ENCODE data around the gene KIAA0513. TPM values are rescaled to one million over a fixed set of nuclear protein-coding genes. Genes with fewer than 3 reads are reported as not detected.
A peak's percentile ranks its signal among the peaks of the same experiment; 100 is the strongest.

KIAA0513 gene
- total RNA-seq (2014; rRNA removed; shearing (Covaris generic)): 3.9 and 10.4 TPM in 2 replicates

- Histone ChIP-seq H3K4me1 (replicated peaks) (peaks cover 26% of the 10 kb centered on the region), H3K27me3 (replicated peaks) (no peaks in the 10 kb centered on the region), H3K4me3 (peak within 1 kb of the TSS; percentile 49), H3K36me3 (peaks cover 3% of the 10 kb centered on the region; the same call in 1 of the 2 replicates), H3K27ac (no peak within 1 kb of the TSS; the same call in 1 of the 2 replicates), H3K9me3 (replicated peaks) (no peaks in the 10 kb centered on the region)
- peak; percentile 92 to 98 for DNase-seq (ENCODE audit: low read depth in 1 of 2, low spot score in 2 of 2)
Measured at GRCh38 chr16:85027349-85027957, at the start of gene KIAA0513. Gene KIAA0513 (plus strand): TSS chr16:85027795. CDS start chr16:85067072, 39,277 bp downstream.

- DNase-seq (ENCODE audit: low read depth in 1 of 2, low spot score in 2 of 2): no peak
- no peak overlapping the region for H3K4me3 ChIP-seq
- no peaks in the 10 kb centered on the region for H3K27me3 ChIP-seq (replicated peaks)
- H3K27ac ChIP-seq: no peak overlapping the region
- H3K9me3 ChIP-seq (replicated peaks): no peaks in the 10 kb centered on the region
- peaks cover 77% of the 10 kb centered on the region for H3K36me3 ChIP-seq
- peaks cover 31% of the 10 kb centered on the region for H3K4me1 ChIP-seq (replicated peaks)
Measured at GRCh38 chr16:84979516-84979915, 48.1 kb upstream of the KIAA0513 start.

GRCh38 chr16:84982434-84982833 lies 45.2 kb upstream of the KIAA0513 start:
- no peak overlapping the region for H3K4me3 ChIP-seq
- no peaks in the 10 kb centered on the region for H3K27me3 ChIP-seq (replicated peaks)
- no peak overlapping the region for H3K27ac ChIP-seq
- no peak for DNase-seq (ENCODE audit: low read depth in 1 of 2, low spot score in 2 of 2)
- peaks cover 80% of the 10 kb centered on the region for H3K36me3 ChIP-seq
- no peaks in the 10 kb centered on the region for H3K9me3 ChIP-seq (replicated peaks)
- H3K4me1 ChIP-seq (replicated peaks): peaks cover 35% of the 10 kb centered on the region

- Histone ChIP-seq H3K36me3 (peaks cover 86% of the 10 kb centered on the region), H3K4me1 (replicated peaks) (peaks cover 23% of the 10 kb centered on the region), H3K9me3 (replicated peaks) (no peaks in the 10 kb centered on the region)
Measured at GRCh38 chr16:84985079-84986065, 42.2 kb upstream of the KIAA0513 start.

GRCh38 chr16:84986102-84986501 lies 41.5 kb upstream of the KIAA0513 start:
- no peak for DNase-seq (ENCODE audit: low read depth in 1 of 2, low spot score in 2 of 2)
- Histone ChIP-seq H3K4me3 (no peak overlapping the region), H3K27me3 (replicated peaks) (no peaks in the 10 kb centered on the region), H3K36me3 (peaks cover 87% of the 10 kb centered on the region), H3K9me3 (replicated peaks) (no peaks in the 10 kb centered on the region), H3K4me1 (replicated peaks) (peaks cover 23% of the 10 kb centered on the region), H3K27ac (peak overlapping the region; percentile 26; the same call in 1 of the 2 replicates)

More at GRCh38 chr16:84985079-84986065, 42.2 kb upstream of the KIAA0513 start:
- Histone ChIP-seq H3K27ac (peak overlapping the region; percentile 34; the same call in 1 of the 2 replicates), H3K27me3 (replicated peaks) (no peaks in the 10 kb centered on the region), H3K4me3 (no peak overlapping the region)
- DNase-seq (ENCODE audit: low read depth in 1 of 2, low spot score in 2 of 2): peak; percentile 60 to 63

GRCh38 chr16:84986879-84987278 lies 40.7 kb upstream of the KIAA0513 start:
- Histone ChIP-seq H3K9me3 (replicated peaks) (no peaks in the 10 kb centered on the region), H3K27ac (no peak overlapping the region), H3K27me3 (replicated peaks) (no peaks in the 10 kb centered on the region), H3K36me3 (peaks cover 87% of the 10 kb centered on the region), H3K4me1 (replicated peaks) (peaks cover 23% of the 10 kb centered on the region), H3K4me3 (no peak overlapping the region)
- no peak for DNase-seq (ENCODE audit: low read depth in 1 of 2, low spot score in 2 of 2)

- no peak overlapping the region for H3K27ac ChIP-seq
- H3K9me3 ChIP-seq (replicated peaks): no peaks in the 10 kb centered on the region
- no peak overlapping the region for H3K4me3 ChIP-seq
- DNase-seq (ENCODE audit: low read depth in 1 of 2, low spot score in 2 of 2): no peak
- no peaks in the 10 kb centered on the region for H3K27me3 ChIP-seq (replicated peaks)
- peaks cover 88% of the 10 kb centered on the region for H3K36me3 ChIP-seq
- peaks cover 23% of the 10 kb centered on the region for H3K4me1 ChIP-seq (replicated peaks)
Measured at GRCh38 chr16:84988328-84989080, 39.1 kb upstream of the KIAA0513 start.

- Histone ChIP-seq H3K9me3 (replicated peaks) (no peaks in the 10 kb centered on the region), H3K36me3 (peaks cover 88% of the 10 kb centered on the region), H3K4me1 (replicated peaks) (peaks cover 32% of the 10 kb centered on the region), H3K27ac (no peak overlapping the region), H3K4me3 (no peak overlapping the region), H3K27me3 (replicated peaks) (no peaks in the 10 kb centered on the region)
- DNase-seq (ENCODE audit: low read depth in 1 of 2, low spot score in 2 of 2): no peak
Measured at GRCh38 chr16:84989749-84990620, 37.6 kb upstream of the KIAA0513 start.

GRCh38 chr16:84990782-84991181 lies 36.8 kb upstream of the KIAA0513 start:
- Histone ChIP-seq H3K9me3 (replicated peaks) (no peaks in the 10 kb centered on the region), H3K4me1 (replicated peaks) (peaks cover 32% of the 10 kb centered on the region), H3K4me3 (no peak overlapping the region), H3K27me3 (replicated peaks) (no peaks in the 10 kb centered on the region), H3K36me3 (peaks cover 93% of the 10 kb centered on the region), H3K27ac (no peak overlapping the region)
- DNase-seq (ENCODE audit: low read depth in 1 of 2, low spot score in 2 of 2): no peak

GRCh38 chr16:84992717-84993075 lies 34.9 kb upstream of the KIAA0513 start:
- H3K4me1 ChIP-seq (replicated peaks): peaks cover 27% of the 10 kb centered on the region
- peaks cover 77% of the 10 kb centered on the region for H3K36me3 ChIP-seq
- no peak for DNase-seq (ENCODE audit: low read depth in 1 of 2, low spot score in 2 of 2)
- no peak overlapping the region for H3K27ac ChIP-seq
- H3K27me3 ChIP-seq (replicated peaks): no peaks in the 10 kb centered on the region
- no peaks in the 10 kb centered on the region for H3K9me3 ChIP-seq (replicated peaks)
- no peak overlapping the region for H3K4me3 ChIP-seq

- no peak for DNase-seq (ENCODE audit: low read depth in 1 of 2, low spot score in 2 of 2)
- peaks cover 35% of the 10 kb centered on the region for H3K4me1 ChIP-seq (replicated peaks)
- peak overlapping the region; percentile 83 for H3K27ac ChIP-seq
- H3K27me3 ChIP-seq (replicated peaks): no peaks in the 10 kb centered on the region
- no peak overlapping the region for H3K4me3 ChIP-seq
- no peaks in the 10 kb centered on the region for H3K9me3 ChIP-seq (replicated peaks)
- peaks cover 65% of the 10 kb centered on the region for H3K36me3 ChIP-seq
Measured at GRCh38 chr16:84993926-84994325, 33.7 kb upstream of the KIAA0513 start.

- no peaks in the 10 kb centered on the region for H3K27me3 ChIP-seq (replicated peaks)
- no peak overlapping the region for H3K4me3 ChIP-seq
- peaks cover 51% of the 10 kb centered on the region for H3K36me3 ChIP-seq
- H3K27ac ChIP-seq: peak overlapping the region; percentile 83; the same call in 1 of the 2 replicates
- no peaks in the 10 kb centered on the region for H3K9me3 ChIP-seq (replicated peaks)
- DNase-seq (ENCODE audit: low read depth in 1 of 2, low spot score in 2 of 2): no peak
- peaks cover 52% of the 10 kb centered on the region for H3K4me1 ChIP-seq (replicated peaks)
Measured at GRCh38 chr16:84995663-84996062, 31.9 kb upstream of the KIAA0513 start.

- H3K4me3 ChIP-seq: no peak overlapping the region
- no peak for DNase-seq (ENCODE audit: low read depth in 1 of 2, low spot score in 2 of 2)
- no peaks in the 10 kb centered on the region for H3K9me3 ChIP-seq (replicated peaks)
- H3K27ac ChIP-seq: no peak overlapping the region
- peaks cover 44% of the 10 kb centered on the region for H3K36me3 ChIP-seq
- H3K4me1 ChIP-seq (replicated peaks): peaks cover 59% of the 10 kb centered on the region
- no peaks in the 10 kb centered on the region for H3K27me3 ChIP-seq (replicated peaks)
Measured at GRCh38 chr16:84996365-84996764, 31.2 kb upstream of the KIAA0513 start.

Measured in SJSA1 (cell line).